GM23338 (cell line): ENCODE data around the gene NPLOC4. TPM values are rescaled to one million over a fixed set of nuclear protein-coding genes. Genes with fewer than 3 reads are reported as not detected.
A peak's percentile ranks its signal among the peaks of the same experiment; 100 is the strongest.

ENCODE experiments used
- ATAC-seq: fragments of 200-7000 bp; cut with Tn5 transposase; 3 replicates; pipeline ENCODE4 v1.9.1; 2020
- DNase-seq: peaks from one replicate; pipeline ENCODE4 v3.0.0-alpha.2; 2015; ENCODE audit warnings: low spot score
- H2AFZ ChIP-seq: fragments of 200-600 bp; sonication (generic); 2 replicates; pipeline ENCODE4 v1.8.0; 2016; ENCODE audit warnings: antibody characterized with exemption, mild to moderate bottlenecking, moderate library complexity
- H3F3A ChIP-seq: fragments of 200-600 bp; sonication (generic); replicated peaks from 2 replicates; pipeline ENCODE4 v1.8.0; 2017; ENCODE audit warnings: antibody characterized with exemption, mixed run types, low read depth
- H3K27ac ChIP-seq: fragments of 200-600 bp; sonication (generic); 2 replicates; pipeline ENCODE4 v1.6.1; 2016; ENCODE audit warnings: low read depth
- H3K27me3 ChIP-seq: fragments of 200-600 bp; sonication (generic); 2 replicates; pipeline ENCODE4 v1.8.0; 2016; ENCODE audit warnings: mild to moderate bottlenecking, mixed run types, moderate library complexity; ENCODE audit not compliant: insufficient read depth
- H3K36me3 ChIP-seq: fragments of 200-600 bp; sonication (generic); 2 replicates; pipeline ENCODE4 v1.8.0; 2016; ENCODE audit warnings: mild to moderate bottlenecking; ENCODE audit not compliant: insufficient read depth
- H3K4me1 ChIP-seq: fragments of 200-600 bp; sonication (generic); 2 replicates; pipeline ENCODE4 v1.8.0; 2016; ENCODE audit warnings: mild to moderate bottlenecking, moderate library complexity; ENCODE audit not compliant: insufficient read depth
- H3K4me2 ChIP-seq: fragments of 200-600 bp; sonication (generic); 2 replicates; pipeline ENCODE4 v1.7.1; 2017; ENCODE audit warnings: mixed run types
- H3K4me3 ChIP-seq: fragments of 200-600 bp; sonication (generic); 2 replicates; pipeline ENCODE4 v1.6.1; 2016; ENCODE audit warnings: mixed run types
- H3K79me2 ChIP-seq: fragments of 200-600 bp; sonication (generic); replicated peaks from 2 replicates; pipeline ENCODE4 v1.8.0; 2017; ENCODE audit warnings: mild to moderate bottlenecking; ENCODE audit not compliant: insufficient read depth
- H3K9me2 ChIP-seq: fragments of 200-600 bp; sonication (generic); 2 replicates; pipeline ENCODE4 v1.8.0; 2017; ENCODE audit not compliant: insufficient read depth
- H4K20me1 ChIP-seq: fragments of 200-600 bp; sonication (generic); replicated peaks from 2 replicates; pipeline ENCODE4 v1.8.0; 2017; ENCODE audit warnings: mild to moderate bottlenecking; ENCODE audit not compliant: insufficient read depth
- H3K27ac Mint-ChIP-seq: 2 replicates; pipeline ENCODE4 v1.8.0; 2020; ENCODE audit warnings: inconsistent platforms, mild to moderate bottlenecking, moderate library complexity, mixed read lengths
- H3K27me3 Mint-ChIP-seq: 3 replicates; pipeline ENCODE4 v1.8.0; 2022; ENCODE audit warnings: low read depth, mild to moderate bottlenecking, moderate library complexity, mixed read lengths, inconsistent platforms; ENCODE audit not compliant: insufficient read depth, poor library complexity
- H3K36me3 Mint-ChIP-seq: 3 replicates; pipeline ENCODE4 v1.8.0; 2021; ENCODE audit warnings: low read depth, mild to moderate bottlenecking, inconsistent platforms, moderate library complexity, mixed read lengths
- H3K4me1 Mint-ChIP-seq: 3 replicates; pipeline ENCODE4 v1.8.0; 2020; ENCODE audit warnings: mild to moderate bottlenecking, inconsistent platforms, mixed read lengths
- H3K4me3 Mint-ChIP-seq: 3 replicates; pipeline ENCODE4 v1.8.0; 2021; ENCODE audit warnings: moderate library complexity, mild to moderate bottlenecking, inconsistent platforms, mixed read lengths
- H3K9me3 Mint-ChIP-seq: 3 replicates; pipeline ENCODE4 v1.8.0; 2020; ENCODE audit warnings: moderate library complexity, mild to moderate bottlenecking, inconsistent platforms, mixed read lengths
- CREB1 ChIP-seq: fragments of 250-450 bp; sonication (Bioruptor Pico); IDR thresholded peaks from 2 replicates; pipeline ENCODE4 v1.5.0; 2020; ENCODE audit warnings: low read depth, mild to moderate bottlenecking, moderate library complexity
- EZH2 ChIP-seq: fragments of 200-600 bp; sonication (generic); IDR thresholded peaks from one replicate; pipeline ENCODE4 v1.8.0; 2017; ENCODE audit warnings: antibody characterized with exemption, mild to moderate bottlenecking, low read depth; ENCODE audit not compliant: unreplicated experiment
- EZH2phosphoT487 ChIP-seq: fragments of 200-600 bp; sonication (generic); IDR thresholded peaks from one replicate; pipeline ENCODE4 v1.8.1; 2018; ENCODE audit warnings: antibody characterized with exemption; ENCODE audit not compliant: unreplicated experiment
- JUNB ChIP-seq: IDR thresholded peaks from one replicate; pipeline ENCODE4 v1.6.1; 2016; ENCODE audit warnings: antibody characterized with exemption; ENCODE audit not compliant: unreplicated experiment
- POLR2AphosphoS5 ChIP-seq: IDR thresholded peaks from 2 replicates; pipeline ENCODE4 v1.6.1; 2016; ENCODE audit warnings: antibody characterized with exemption, low read depth
- REST ChIP-seq: IDR thresholded peaks from one replicate; pipeline ENCODE4 v1.6.1; 2018; ENCODE audit warnings: antibody characterized with exemption; ENCODE audit not compliant: unreplicated experiment
- STAT1 ChIP-seq: IDR thresholded peaks from one replicate; pipeline ENCODE4 v1.6.1; 2016; ENCODE audit warnings: antibody characterized with exemption; ENCODE audit not compliant: unreplicated experiment
- ZNF114 ChIP-seq: fragments of 250-450 bp; sonication (Bioruptor Pico); IDR thresholded peaks from 2 replicates; pipeline ENCODE4 v1.5.0; 2020; ENCODE audit warnings: mild to moderate bottlenecking, moderate library complexity
- ZNF462 ChIP-seq: fragments of 250-450 bp; sonication (Bioruptor Pico); IDR thresholded peaks from 2 replicates; pipeline ENCODE4 v1.5.0; 2020; ENCODE audit warnings: mild to moderate bottlenecking, moderate library complexity
- polyA plus RNA-seq: library from polyadenylated mRNA; unstranded; fragments of >200 nt; fragmentation: Nextera tagmentation; extraction: Ambion mirVana; gene quantifications from 2 replicates; pipeline ENCODE4 v1.2.1, GENCODE V29; 2016
- total RNA-seq: library from RNA; depleted of rRNA; stranded (reverse); fragments of >200 nt; shearing (Covaris generic); gene quantifications from 2 replicates; pipeline ENCODE4 v1.2.3, GENCODE V29; 2014
- TF ChIP-seq, protein P1 (sequence below): IDR thresholded peaks from 2 replicates; pipeline ENCODE4 v1.6.1; 2016; ENCODE audit warnings: antibody characterized with exemption

NPLOC4 gene
- total and polyA plus RNA-seq, 2 experiments from 2014 or later, result 24.1 to 79.1 TPM

- H3K27me3 Mint-ChIP-seq, result peaks cover 11% of the 10 kb centered on the region
- Histone ChIP-seq H3K4me2 (no peak overlapping the region), H3F3A (peaks cover 15% of the 10 kb centered on the region), H3K79me2 (peaks cover 23% of the 10 kb centered on the region), H3K4me3 (no peak overlapping the region), H2AFZ (no peak overlapping the region), H3K27me3 (no peaks in the 10 kb centered on the region), H3K36me3 (no peaks in the 10 kb centered on the region; the same call in 1 of the 2 replicates), H3K9me2 (no peaks in the 10 kb centered on the region), H3K27ac (no peak overlapping the region), H4K20me1 (no peaks in the 10 kb centered on the region; the same call in 1 of the 2 replicates), H3K4me1 (peaks cover 8% of the 10 kb centered on the region; the same call in 1 of the 2 replicates)
- H3K36me3 Mint-ChIP-seq, result peaks cover 40% of the 10 kb centered on the region
- no peak for DNase-seq
- ATAC-seq, result no peak
- no peaks in the 10 kb centered on the region for H3K9me3 Mint-ChIP-seq
- no peak overlapping the region for H3K27ac Mint-ChIP-seq
- peaks cover 20% of the 10 kb centered on the region for H3K4me1 Mint-ChIP-seq
- peak overlapping the region; percentile 90 for H3K4me3 Mint-ChIP-seq
- TF ChIP-seq STAT1 (no peak), REST (no peak), EZH2phosphoT487 (no peak), EZH2 (no peak), ZNF114 (CRISPR knock-in tag) (no peak), ZNF462 (CRISPR knock-in tag) (no peak), CREB1 (CRISPR knock-in tag) (no peak), POLR2AphosphoS5 (no peak), JUNB (no peak)
- TF ChIP-seq, protein P1, sequence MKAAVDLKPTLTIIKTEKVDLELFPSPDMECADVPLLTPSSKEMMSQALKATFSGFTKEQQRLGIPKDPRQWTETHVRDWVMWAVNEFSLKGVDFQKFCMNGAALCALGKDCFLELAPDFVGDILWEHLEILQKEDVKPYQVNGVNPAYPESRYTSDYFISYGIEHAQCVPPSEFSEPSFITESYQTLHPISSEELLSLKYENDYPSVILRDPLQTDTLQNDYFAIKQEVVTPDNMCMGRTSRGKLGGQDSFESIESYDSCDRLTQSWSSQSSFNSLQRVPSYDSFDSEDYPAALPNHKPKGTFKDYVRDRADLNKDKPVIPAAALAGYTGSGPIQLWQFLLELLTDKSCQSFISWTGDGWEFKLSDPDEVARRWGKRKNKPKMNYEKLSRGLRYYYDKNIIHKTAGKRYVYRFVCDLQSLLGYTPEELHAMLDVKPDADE, result no peak
Measured at GRCh38 chr17:81549826-81550225, 87.1 kb downstream of the NPLOC4 start.
